ENCODE results near the gene DMBT1. TPM values are rescaled to one million over a fixed set of nuclear protein-coding genes. Genes with fewer than 3 reads are reported as not detected.

DMBT1 gene
- total RNA-seq, 1 donor from 2014 or later, result not detected

GRCh38 chr10:122559228-122559627 is 1.3 kb upstream of the DMBT1 start:
- Mint-ChIP-seq H3K4me1 (peaks cover 4% of the 10 kb centered on the region), H3K4me3 (no peak overlapping the region), H3K36me3 (no peaks in the 10 kb centered on the region), H3K27ac (no peak overlapping the region), H3K9me3 (peaks cover 2% of the 10 kb centered on the region), H3K27me3 (ENCODE audit: insufficient read depth, low read depth) (peaks cover 2% of the 10 kb centered on the region)
- no peak for DNase-seq (ENCODE audit: low spot score)
- no peaks in the 10 kb centered on the region for H3K79me2 ChIP-seq (ENCODE audit: low read depth)
- H2AFZ ChIP-seq (replicated peaks), result no peak overlapping the region
- no peaks in the 10 kb centered on the region for H3F3A ChIP-seq (ENCODE audit: low read depth)
- H3K27ac ChIP-seq, result no peak overlapping the region
- TF ChIP-seq, protein P1, sequence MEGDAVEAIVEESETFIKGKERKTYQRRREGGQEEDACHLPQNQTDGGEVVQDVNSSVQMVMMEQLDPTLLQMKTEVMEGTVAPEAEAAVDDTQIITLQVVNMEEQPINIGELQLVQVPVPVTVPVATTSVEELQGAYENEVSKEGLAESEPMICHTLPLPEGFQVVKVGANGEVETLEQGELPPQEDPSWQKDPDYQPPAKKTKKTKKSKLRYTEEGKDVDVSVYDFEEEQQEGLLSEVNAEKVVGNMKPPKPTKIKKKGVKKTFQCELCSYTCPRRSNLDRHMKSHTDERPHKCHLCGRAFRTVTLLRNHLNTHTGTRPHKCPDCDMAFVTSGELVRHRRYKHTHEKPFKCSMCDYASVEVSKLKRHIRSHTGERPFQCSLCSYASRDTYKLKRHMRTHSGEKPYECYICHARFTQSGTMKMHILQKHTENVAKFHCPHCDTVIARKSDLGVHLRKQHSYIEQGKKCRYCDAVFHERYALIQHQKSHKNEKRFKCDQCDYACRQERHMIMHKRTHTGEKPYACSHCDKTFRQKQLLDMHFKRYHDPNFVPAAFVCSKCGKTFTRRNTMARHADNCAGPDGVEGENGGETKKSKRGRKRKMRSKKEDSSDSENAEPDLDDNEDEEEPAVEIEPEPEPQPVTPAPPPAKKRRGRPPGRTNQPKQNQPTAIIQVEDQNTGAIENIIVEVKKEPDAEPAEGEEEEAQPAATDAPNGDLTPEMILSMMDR (IDR thresholded peaks at IDR 0.05), result no peak
- no peak for TF ChIP-seq EZH2 (IDR thresholded peaks at IDR 0.05)
- no peak for TF ChIP-seq EZH2phosphoT487 (IDR thresholded peaks at IDR 0.05)
- H3K4me1 ChIP-seq, result no peaks in the 10 kb centered on the region
- no peaks in the 10 kb centered on the region for H3K27me3 ChIP-seq
- no peak overlapping the region for H3K4me3 ChIP-seq
- no peaks in the 10 kb centered on the region for H3K36me3 ChIP-seq
- no peaks in the 10 kb centered on the region for H4K20me1 ChIP-seq (ENCODE audit: low read depth)
- no peak overlapping the region for H3K9ac ChIP-seq
- H3K4me2 ChIP-seq, result no peak overlapping the region
- H3K9me3 ChIP-seq (ENCODE audit: low read depth), result no peaks in the 10 kb centered on the region

GRCh38 chr10:122561212-122561611 is 658 bp downstream of the DMBT1 start:
- no peak overlapping the region for H2AFZ ChIP-seq (replicated peaks)
- H3K27me3 Mint-ChIP-seq (ENCODE audit: insufficient read depth, low read depth), result peaks cover 2% of the 10 kb centered on the region
- H3K9ac ChIP-seq, result no peak overlapping the region
- no peaks in the 10 kb centered on the region for H4K20me1 ChIP-seq (ENCODE audit: low read depth)
- no peak overlapping the region for H3K4me3 Mint-ChIP-seq
- no peak overlapping the region for H3K4me2 ChIP-seq
- no peaks in the 10 kb centered on the region for H3K36me3 ChIP-seq
- no peak overlapping the region for H3K27ac Mint-ChIP-seq
- no peaks in the 10 kb centered on the region for H3F3A ChIP-seq (ENCODE audit: low read depth)
- no peak overlapping the region for H3K27ac ChIP-seq
- no peaks in the 10 kb centered on the region for H3K4me1 ChIP-seq
- H3K27me3 ChIP-seq, result no peaks in the 10 kb centered on the region
- peaks cover 9% of the 10 kb centered on the region for H3K4me1 Mint-ChIP-seq
- TF ChIP-seq, protein P1 (IDR thresholded peaks at IDR 0.05), result no peak
- TF ChIP-seq EZH2phosphoT487 (IDR thresholded peaks at IDR 0.05) (no peak), EZH2 (IDR thresholded peaks at IDR 0.05) (no peak)
- H3K4me3 ChIP-seq, result no peak overlapping the region
- H3K9me3 ChIP-seq (ENCODE audit: low read depth), result no peaks in the 10 kb centered on the region
- no peaks in the 10 kb centered on the region for H3K79me2 ChIP-seq (ENCODE audit: low read depth)
- H3K36me3 Mint-ChIP-seq, result no peaks in the 10 kb centered on the region
- H3K9me3 Mint-ChIP-seq, result peaks cover 2% of the 10 kb centered on the region
- no peak for DNase-seq (ENCODE audit: low spot score)

- H3K27me3 Mint-ChIP-seq (ENCODE audit: insufficient read depth, low read depth), result peaks cover 2% of the 10 kb centered on the region
- Histone ChIP-seq H3K4me3 (no peak overlapping the region), H3K27ac (no peak overlapping the region), H4K20me1 (ENCODE audit: low read depth) (no peaks in the 10 kb centered on the region), H3K4me2 (no peak overlapping the region), H3K9me3 (ENCODE audit: low read depth) (no peaks in the 10 kb centered on the region), H3K9ac (no peak overlapping the region), H3K4me1 (no peaks in the 10 kb centered on the region), H3K27me3 (no peaks in the 10 kb centered on the region), H3K36me3 (no peaks in the 10 kb centered on the region), H3K79me2 (ENCODE audit: low read depth) (no peaks in the 10 kb centered on the region), H3F3A (ENCODE audit: low read depth) (no peaks in the 10 kb centered on the region), H2AFZ (replicated peaks) (no peak overlapping the region)
- H3K36me3 Mint-ChIP-seq, result no peaks in the 10 kb centered on the region
- no peak overlapping the region for H3K4me3 Mint-ChIP-seq
- peaks cover 2% of the 10 kb centered on the region for H3K9me3 Mint-ChIP-seq
- TF ChIP-seq, protein P1 (IDR thresholded peaks at IDR 0.05), result no peak
- no peak for TF ChIP-seq EZH2 (IDR thresholded peaks at IDR 0.05)
- TF ChIP-seq EZH2phosphoT487 (IDR thresholded peaks at IDR 0.05), result no peak
- H3K4me1 Mint-ChIP-seq, result peaks cover 9% of the 10 kb centered on the region
- no peak for DNase-seq (ENCODE audit: low spot score)
- H3K27ac Mint-ChIP-seq, result no peak overlapping the region
Measured at GRCh38 chr10:122561792-122562191, 1.2 kb downstream of the DMBT1 start.
